Progenitor cell of endocrine pancreas (in vitro differentiated cells): ENCODE measurements around the gene ATP5F1D. TPM values are rescaled to one million over a fixed set of nuclear protein-coding genes. Genes with fewer than 3 reads are reported as not detected.

ENCODE experiments used
- DNase-seq: peaks from one replicate; pipeline ENCODE4 v3.0.0; 2021; ENCODE audit warnings: low spot score; ENCODE audit not compliant: unreplicated experiment
- H3K27ac Mint-ChIP-seq: 2 replicates; pipeline ENCODE4 v1.8.0; 2021; ENCODE audit warnings: mild to moderate bottlenecking, moderate library complexity, mixed read lengths
- H3K27me3 Mint-ChIP-seq: 2 replicates; pipeline ENCODE4 v1.8.0; 2021; ENCODE audit warnings: mixed read lengths
- H3K36me3 Mint-ChIP-seq: 2 replicates; pipeline ENCODE4 v1.8.0; 2022; ENCODE audit warnings: mixed read lengths; ENCODE audit not compliant: insufficient read depth
- H3K4me1 Mint-ChIP-seq: 2 replicates; pipeline ENCODE4 v1.8.0; 2021; ENCODE audit warnings: low read depth, mixed read lengths
- H3K4me3 Mint-ChIP-seq: 2 replicates; pipeline ENCODE4 v1.8.0; 2021; ENCODE audit warnings: low read depth, mild to moderate bottlenecking, moderate library complexity, mixed read lengths
- H3K9me3 Mint-ChIP-seq: 2 replicates; pipeline ENCODE4 v1.8.0; 2021; ENCODE audit warnings: low read depth, mixed read lengths
- CTCF ChIP-seq: fragments of 200-600 bp; sonication (generic); IDR thresholded peaks from one replicate; pipeline ENCODE4 v1.5.0; 2021; ENCODE audit warnings: antibody characterized with exemption, mild to moderate bottlenecking; ENCODE audit not compliant: unreplicated experiment
- total RNA-seq: library from RNA; stranded (reverse); gene quantifications from 2 replicates; pipeline ENCODE4 v1.2.1, GENCODE V29; 2021

The ATP5F1D gene
- total RNA-seq, 1 donor from 2014 or later = 107 TPM

GRCh38 chr19:1214299-1214861 is 27.2 kb upstream of the ATP5F1D start:
- Mint-ChIP-seq H3K36me3 (peaks cover 8% of the 10 kb centered on the region), H3K4me3 (no peak overlapping the region), H3K27me3 (no peaks in the 10 kb centered on the region), H3K27ac (no peak overlapping the region), H3K4me1 (peaks cover 9% of the 10 kb centered on the region), H3K9me3 (no peaks in the 10 kb centered on the region)
- no peak for DNase-seq
- no peak for TF ChIP-seq CTCF

GRCh38 chr19:1214862-1215731 is 26.5 kb upstream of the ATP5F1D start:
- Mint-ChIP-seq H3K27ac (no peak overlapping the region), H3K27me3 (no peaks in the 10 kb centered on the region), H3K9me3 (no peaks in the 10 kb centered on the region), H3K4me1 (peaks cover 7% of the 10 kb centered on the region), H3K4me3 (no peak overlapping the region), H3K36me3 (peaks cover 7% of the 10 kb centered on the region)
- DNase-seq = no peak
- TF ChIP-seq CTCF = no peak

GRCh38 chr19:1216756-1217155 is 24.8 kb upstream of the ATP5F1D start:
- H3K9me3 Mint-ChIP-seq = no peaks in the 10 kb centered on the region
- no peak for TF ChIP-seq CTCF
- no peaks in the 10 kb centered on the region for H3K27me3 Mint-ChIP-seq
- peaks cover 4% of the 10 kb centered on the region for H3K36me3 Mint-ChIP-seq
- peak overlapping the region; percentile 24 for H3K27ac Mint-ChIP-seq
- DNase-seq = no peak
- peaks cover 6% of the 10 kb centered on the region for H3K4me1 Mint-ChIP-seq
- H3K4me3 Mint-ChIP-seq = no peak overlapping the region

GRCh38 chr19:1217366-1217765 is 24.2 kb upstream of the ATP5F1D start:
- no peak for TF ChIP-seq CTCF
- Mint-ChIP-seq H3K27me3 (no peaks in the 10 kb centered on the region), H3K27ac (peak overlapping the region; percentile 24), H3K4me1 (peaks cover 6% of the 10 kb centered on the region), H3K4me3 (no peak overlapping the region), H3K36me3 (peaks cover 4% of the 10 kb centered on the region), H3K9me3 (no peaks in the 10 kb centered on the region)
- DNase-seq = no peak

- no peaks in the 10 kb centered on the region for H3K9me3 Mint-ChIP-seq
- no peak overlapping the region for H3K27ac Mint-ChIP-seq
- H3K27me3 Mint-ChIP-seq = no peaks in the 10 kb centered on the region
- H3K4me1 Mint-ChIP-seq = peaks cover 2% of the 10 kb centered on the region
- no peak for TF ChIP-seq CTCF
- no peak overlapping the region for H3K4me3 Mint-ChIP-seq
- DNase-seq = no peak
- H3K36me3 Mint-ChIP-seq = no peaks in the 10 kb centered on the region
Measured at GRCh38 chr19:1218751-1219567, 22.6 kb upstream of the ATP5F1D start.
